NCI-H2171 treated with DMSO at 0.1 percent for 48 hours (cell line): ENCODE results near the gene TMEM271.
A peak's percentile ranks its signal among the peaks of the same experiment; 100 is the strongest.

Experiments
- DNase-seq: peaks from one replicate; lab custom pipeline; 2025; lab: John Stamatoyannopoulos, UW

TMEM271 gene, protein sequence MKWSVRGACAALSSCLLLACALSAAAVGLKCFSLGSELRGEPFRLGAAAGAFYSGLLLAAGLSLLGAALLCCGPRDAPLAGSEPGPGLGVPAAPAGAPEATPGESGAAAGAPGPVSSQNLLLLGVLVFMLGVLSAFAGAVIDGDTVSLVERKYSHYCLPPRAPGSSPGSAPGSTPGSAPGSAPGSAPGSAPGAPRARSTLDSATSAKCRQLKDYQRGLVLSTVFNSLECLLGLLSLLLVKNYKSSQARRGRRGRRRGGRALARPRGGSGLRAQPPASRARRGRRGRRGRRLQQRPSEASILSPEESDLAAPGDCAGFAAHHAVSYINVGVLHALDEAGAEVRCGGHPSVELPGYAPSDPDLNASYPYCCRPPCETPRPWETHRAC

DNA sequence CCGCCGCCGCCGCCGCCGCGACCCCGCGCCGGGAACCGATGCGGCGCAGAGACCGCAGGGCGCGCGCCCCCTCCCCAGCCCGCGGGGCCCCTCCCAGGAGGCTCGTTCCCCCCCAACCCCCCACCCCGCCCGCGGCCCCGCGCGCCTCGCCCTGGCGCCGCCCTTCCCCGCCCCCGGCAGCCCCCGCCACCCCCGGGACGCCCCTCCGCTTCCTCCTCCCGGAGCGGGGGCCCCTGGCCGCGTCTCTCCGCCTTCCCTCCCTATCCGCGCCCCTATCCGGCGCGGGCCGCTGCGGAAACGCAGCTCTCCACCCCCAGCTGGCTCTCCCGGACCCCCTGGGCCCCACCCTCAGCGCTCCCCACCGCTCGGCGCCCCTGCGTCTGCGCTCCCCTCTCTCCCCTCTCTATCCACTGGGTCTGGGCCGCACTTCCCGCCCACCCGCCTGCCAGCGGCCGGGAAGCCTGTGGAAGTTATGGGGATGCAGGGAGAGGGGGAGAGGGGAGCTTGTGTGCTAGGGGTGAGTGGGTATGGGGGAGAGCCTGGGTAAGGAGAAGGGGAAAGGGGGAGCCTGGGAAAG is at the start of gene TMEM271:
TMEM271 (minus strand) TSS at position 51 of the 577 bp plus-strand sequence. CDS start 233 bp downstream, outside the sequence.
- peak; percentile 10 for DNase-seq

DNA sequence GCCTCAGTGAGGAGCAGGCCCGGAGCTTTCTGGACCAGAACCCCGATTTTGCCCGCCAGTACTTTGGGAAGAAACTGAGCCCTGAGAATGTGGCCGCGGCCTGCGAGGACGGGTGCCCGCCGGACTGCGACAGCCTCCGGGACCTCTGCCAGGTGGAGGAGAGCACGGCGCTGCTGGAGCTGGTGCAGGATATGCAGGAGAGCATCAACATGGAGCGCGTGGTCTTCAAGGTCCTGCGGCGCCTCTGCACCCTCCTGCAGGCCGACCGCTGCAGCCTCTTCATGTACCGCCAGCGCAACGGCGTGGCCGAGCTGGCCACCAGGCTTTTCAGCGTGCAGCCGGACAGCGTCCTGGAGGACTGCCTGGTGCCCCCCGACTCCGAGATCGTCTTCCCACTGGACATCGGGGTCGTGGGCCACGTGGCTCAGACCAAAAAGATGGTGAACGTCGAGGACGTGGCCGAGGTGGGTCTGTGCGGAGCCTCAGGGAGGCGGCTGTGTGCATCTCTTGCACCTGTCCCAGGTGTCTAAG is 49.6 kb upstream of the TMEM271 start:
- no peak for DNase-seq

DNA sequence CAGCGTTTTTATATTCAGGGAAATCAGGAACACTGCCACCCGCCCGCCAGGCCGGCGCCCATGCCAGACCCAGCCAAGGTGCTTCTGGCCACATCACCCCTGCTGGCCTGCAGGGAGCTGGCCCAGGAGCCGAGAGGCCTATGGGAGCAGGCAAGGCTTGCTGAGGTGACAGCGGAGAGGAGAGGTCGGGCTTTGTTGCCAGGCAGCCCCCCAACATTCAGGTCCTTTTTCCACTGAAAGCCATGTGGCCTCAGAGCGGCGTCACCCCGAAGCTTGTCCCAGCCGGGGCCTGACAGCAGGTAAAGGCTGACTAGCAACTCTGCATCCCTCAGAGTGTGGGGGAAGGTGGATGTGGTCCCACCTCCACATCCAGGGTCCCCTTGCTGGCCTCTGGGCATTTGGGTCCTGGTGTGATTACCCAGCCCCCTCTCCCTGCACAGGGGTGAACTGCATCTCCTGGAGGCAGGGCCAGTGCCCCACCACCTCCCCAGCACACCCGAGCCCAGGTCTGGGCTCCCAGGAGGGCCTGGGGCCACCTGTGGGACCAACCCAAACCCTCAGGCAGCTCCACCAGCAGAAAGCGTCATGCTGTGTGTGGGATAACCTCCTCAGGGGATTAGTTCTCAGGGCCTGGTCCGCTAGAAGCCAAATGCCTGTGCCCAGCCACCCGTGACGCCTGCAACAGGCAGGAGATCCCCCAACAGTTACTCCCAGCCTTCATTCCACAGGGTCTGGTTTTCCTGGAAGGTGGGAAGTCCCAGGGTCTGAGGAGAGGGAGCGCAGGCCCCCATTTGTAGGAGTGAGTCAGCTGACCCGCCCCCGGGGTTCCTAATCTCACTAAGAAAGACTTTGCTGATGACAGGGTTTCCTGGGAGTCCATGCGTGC is 48.9 kb upstream of the TMEM271 start, which contains the start of gene PDE6B:
PDE6B (plus strand) TSS at position 869 of the 886 bp plus-strand sequence. CDS start 54 bp downstream, outside the sequence.
- no peak for DNase-seq

DNA sequence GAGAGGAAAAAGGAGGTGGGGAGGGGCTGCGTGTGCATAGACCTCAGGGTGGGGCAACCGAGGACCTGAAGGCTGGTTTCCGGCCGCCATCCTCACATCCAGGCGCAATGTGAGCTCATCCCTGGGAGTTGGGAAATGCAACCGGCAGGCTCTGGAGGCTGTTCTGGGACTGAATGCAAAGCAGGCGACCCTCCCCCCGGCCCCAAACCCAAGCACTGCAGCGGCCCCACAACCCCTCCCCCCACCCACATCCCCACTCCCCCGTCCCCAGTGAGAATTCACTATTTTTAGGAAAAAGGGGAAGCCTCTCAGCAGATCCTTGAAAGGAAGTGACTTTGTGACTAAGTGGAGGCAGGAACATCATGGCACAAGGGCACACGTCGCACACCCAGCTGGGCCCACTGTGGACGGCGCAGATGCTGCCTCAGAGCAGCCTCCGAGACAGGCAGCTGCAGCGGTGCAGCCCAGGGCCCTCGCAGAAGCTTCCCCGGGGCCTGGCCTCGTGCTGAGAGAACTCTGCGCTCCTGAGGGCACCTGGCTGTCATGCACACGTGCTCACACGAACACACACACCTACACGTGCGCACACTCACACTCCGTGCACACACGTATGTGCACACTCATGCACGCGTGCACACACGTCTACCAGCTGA is 47.9 kb upstream of the TMEM271 start:
- no peak for DNase-seq

DNA sequence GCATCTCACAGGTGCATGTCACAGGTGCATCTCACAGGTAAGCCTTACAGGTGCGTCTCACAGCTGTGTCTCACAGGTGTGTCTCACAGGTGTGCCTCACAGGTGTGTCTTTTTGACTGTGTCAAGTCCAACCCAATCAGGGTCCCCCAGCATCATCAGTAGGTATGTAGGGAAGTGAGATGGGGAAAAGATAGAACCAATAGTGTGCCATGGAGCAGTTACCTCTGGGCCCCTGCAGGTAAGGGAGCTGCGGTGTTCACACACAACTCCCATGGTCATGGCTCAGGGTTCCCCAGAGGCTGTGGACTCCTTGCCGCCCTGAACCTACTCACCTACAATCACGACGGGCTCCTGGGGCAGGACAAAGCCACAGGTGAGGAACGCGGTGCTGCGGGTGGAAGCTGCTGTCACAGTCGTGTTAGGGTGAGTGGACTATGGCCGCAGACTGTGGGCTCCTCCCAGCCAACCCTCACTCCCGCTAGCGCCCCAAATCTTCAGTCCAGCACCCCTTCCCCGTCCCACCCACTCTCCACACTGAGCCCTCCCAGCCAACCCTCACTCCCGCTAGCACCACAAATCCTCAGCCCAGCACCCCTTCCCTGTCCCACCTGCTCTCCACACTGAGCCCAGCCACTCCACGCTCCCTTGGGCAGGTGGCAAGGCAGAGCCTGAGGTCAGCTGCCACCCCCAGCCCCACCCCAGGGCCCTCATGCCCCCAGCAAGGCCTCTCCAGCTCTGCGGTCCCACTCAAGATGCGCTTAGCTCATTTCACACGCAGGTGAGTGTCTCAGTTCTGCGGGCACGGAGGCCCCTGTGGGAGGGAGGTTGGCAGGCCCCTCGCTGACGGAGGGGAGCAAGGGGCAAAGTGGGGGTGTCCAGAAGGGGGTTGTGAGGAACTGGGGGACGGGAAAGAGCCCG is 47.2 kb upstream of the TMEM271 start:
- DNase-seq, result no peak

DNA sequence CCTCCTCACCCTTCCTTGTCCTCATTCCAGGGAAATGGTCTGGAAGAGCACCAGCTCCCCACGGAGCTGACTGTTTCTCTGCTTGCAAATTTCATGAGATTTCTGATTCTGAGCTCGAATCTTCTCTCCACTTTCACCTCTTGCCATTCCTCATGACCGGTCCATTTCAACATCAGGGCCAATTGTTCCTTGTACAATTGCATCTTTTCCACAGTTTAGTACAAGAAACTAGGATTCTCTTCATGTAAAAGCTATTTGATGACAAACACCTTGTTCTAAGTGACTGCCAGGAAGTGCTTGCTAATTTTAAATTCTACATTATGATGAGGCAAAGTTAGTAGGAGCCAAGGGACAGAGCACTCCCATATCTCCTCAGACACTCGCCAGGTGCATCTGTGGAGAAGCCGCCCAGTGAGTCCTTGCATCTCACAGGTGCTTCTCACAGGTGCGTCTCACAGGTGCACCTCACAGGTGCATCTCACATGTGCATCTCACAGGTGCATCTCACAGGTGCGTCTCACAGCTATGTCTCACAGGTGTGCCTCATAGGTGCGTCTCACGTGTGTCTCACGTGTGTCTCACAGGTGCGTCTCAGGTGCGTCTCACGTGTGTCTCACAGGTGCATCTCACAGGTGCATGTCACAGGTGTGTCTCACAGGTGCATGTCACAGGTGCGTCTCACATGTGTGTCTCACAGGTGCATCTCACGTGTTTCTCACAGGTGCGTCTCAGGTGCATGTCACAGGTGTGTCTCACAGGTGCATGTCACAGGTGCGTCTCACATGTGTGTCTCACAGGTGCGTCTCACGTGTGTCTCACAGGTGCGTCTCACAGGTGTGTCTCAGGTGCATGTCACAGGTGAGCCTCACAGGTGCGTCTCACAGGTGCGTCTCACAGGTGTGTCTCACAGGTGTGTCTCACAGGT is 46.2 kb upstream of the TMEM271 start:
- no peak for DNase-seq

DNA sequence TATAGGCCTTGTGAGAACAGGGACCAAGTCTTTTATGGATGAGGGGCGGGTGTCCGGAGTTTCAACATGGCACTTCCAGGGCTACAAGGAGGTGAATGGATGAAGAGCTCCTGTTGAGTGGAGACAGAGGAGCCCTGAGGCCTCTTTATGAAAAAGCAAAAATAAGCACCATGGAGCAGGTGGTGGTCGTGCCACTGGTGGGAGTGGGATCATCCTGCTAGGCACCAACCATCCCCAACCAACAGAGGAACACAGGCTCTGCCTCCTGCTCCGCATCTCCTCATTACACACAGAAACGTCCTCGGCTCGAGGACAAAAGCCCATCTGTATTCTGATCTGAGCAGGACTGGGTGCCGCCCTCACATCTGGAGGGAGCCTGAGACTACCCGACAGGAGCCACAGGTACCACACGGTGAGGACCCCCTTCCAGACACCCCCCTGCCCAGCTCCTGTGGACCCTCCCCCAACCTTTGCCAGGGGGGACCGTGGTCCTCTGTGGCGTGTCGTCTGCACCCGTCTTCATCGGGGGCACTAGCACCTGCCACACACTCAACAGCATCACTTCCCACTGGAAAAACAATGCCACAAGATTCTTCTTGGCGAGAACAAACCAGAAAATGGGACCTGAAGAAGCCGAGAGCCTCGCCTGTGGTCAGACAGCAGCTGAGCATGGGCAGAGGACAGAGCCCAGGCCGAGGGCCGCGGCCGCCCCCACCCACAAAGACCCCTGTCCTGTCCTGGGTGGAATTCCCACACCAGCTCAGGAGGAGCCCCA is 45.4 kb upstream of the TMEM271 start:
- DNase-seq, result no peak

DNA sequence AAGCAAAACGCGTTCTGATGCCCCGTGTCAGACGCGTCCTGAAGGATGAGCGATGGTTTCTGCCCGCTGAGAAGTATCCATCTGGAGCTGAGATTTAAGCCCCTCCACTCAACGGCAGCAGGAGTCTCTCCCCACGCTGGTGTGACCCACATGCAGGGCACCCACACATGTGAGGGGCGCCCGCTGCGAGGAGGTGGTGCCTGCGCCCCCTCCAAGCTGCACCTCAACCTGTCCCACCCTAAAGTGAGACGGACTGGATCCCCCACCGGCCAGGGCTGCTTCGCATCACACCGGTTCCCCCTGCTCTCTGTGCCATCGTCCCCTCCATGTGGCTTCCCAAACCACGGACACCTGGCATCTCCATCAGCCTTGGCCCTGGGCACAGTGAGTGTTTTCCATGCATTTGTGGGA is 44.8 kb upstream of the TMEM271 start:
- no peak for DNase-seq

DNA sequence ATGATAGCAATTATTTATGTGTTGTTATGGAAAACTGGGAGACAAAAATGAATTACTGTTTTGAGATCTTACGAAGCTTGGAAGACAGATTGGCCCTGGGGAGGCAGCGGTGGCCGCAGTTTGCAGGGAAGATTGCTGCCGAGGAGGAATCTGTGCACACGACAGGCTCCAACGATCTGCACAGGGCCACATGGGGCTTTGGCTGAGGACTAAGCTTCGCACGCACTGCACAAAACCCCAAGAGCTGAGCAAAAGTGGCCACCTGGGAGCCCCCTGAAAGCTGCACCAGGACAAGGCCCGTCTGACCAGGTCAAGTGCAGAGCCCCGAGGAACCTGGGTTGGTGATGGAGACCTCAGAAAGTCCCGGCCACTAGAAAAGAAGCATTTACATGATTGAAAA is 44.1 kb upstream of the TMEM271 start:
- DNase-seq, result no peak

DNA sequence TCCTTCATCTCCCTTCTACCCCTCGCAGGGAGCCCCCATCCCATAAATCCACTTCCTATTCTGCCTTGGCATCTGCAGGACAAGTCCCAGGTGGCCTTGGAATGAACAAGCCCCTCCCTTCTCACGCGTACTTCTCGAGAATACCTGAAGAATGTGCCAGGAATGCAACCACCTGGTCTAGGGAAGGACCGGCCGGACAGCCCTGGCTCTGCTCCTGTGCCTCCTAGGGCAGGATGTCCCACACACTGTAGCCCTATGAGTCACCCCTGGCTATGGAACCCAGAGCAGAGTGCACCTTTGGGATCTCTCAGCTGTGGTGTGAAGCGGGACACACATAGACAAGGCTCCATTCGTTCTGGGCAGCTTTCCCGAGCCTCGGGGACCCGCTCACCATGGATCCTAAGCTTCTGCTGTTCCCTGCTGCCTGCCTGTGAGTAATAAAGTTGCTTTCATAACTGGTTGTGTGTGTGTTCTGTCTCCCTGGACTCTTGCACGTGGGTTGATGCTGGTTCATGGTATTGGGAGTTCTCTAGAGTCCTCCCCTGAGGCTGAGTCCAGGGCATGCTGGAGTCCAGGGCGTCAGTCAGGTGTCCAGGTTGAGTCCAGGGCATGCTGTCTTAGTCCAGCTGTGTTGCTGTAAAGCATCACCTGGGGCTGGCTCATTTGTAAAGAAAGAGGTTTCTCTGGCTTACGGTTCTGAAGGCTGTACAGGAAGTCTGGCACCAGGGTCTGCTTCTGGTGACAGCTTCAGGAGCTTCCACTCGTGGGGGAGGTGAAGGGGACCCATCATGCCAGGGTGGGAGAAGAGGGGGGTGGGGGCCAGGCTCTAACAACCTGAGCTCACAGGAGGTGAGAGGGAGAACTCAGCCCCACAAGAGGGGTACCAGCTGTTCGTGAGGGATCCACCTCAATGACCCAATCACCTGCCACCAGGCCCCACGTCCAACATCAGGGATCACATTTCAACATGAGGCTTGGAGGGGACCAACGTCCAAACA is 41.8 kb upstream of the TMEM271 start:
- DNase-seq, result no peak

DNA sequence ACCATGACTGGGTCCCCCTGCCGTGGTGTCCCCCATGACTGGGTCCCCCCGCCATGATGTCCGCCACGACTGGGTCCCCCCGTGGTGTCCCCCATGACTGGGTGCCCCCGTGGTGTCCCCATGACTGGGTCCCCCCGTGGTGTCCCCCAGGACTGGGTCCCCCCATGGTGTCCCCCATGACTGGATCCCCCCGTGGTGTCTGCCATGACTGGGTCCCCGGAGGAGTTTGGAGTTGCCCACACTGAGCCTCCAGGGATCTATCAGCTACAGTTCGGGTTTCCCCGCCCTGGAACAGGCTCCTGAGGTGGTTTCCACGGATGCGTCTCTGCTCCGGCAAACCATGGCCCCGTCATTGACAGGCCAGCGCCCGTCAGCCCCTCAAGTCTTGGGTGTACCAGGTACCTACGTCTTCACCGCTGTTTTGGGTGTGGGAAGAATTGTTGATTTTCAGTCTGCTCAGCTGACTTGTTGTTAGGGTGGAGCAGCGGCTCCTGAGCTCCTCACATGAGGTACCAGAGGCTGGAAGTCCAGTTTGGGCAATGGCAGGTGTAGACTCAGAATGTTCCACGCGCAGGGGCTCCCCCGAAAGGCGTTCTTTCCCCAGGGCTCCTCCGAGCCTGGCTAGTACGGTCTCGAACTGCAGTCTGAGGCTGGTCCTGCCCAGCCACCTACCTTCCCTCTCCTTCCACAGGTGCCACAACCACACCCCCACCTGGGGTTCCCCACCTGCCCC is 41.0 kb upstream of the TMEM271 start:
- DNase-seq, result no peak

DNA sequence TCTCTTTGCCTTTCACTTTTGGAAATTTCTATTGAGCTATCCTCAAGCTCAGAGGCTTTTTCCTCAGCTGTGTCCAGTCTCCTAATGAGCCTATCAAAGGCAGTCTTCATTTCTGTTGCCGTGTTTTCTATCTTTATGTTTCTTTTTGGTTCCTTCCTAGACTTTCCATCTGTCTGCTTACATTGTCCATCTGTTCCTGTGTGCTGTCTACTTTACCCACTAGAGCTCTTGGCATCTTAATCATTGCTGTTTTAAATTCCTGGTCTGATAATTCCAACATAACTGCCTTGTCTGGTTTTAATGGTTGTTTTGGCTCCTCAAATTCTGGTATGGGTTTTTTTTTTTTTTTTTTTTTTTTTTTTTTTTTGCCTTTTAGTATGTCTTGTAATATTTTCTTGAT is 40.0 kb upstream of the TMEM271 start:
- peak; percentile 19 for DNase-seq

DNA sequence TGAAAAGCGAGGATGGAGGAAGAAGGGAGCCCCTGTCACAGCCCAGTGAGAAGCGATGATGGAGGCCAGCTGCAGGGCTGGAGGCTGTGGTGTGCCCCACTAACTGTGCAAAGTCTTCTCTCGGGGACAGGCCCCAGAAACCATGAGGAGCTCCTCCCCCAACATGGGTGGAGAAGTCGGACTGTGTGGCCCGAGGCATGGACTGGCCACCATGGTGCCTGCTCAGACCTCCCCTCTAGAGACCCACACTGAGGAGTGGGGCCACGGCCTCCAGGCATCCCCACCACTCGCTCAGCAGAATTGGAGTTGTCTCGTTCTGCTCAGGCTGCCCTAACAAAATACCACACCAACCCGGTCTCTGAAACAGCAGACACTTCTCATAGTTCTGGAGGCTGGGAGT is 37.0 kb upstream of the TMEM271 start:
- DNase-seq, result no peak

DNA sequence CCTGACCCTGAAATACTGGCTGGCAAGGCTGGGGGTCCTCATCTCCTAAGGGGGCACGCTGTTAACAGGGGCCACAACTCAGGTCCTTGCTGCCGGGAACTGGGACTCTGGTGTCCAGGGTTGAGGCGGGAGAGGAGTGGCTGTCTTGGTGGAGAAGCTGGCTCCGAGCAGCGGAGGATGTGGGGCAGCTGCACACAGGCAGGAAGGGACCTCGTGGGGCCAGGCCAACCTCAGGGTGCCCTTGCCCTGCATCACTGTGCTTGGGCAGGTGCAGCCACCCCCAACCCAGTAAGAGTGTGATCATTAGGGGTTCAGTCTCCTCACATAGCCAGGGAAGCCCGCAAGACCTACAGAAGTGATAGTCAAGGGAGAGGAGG is 36.6 kb upstream of the TMEM271 start:
- DNase-seq, result no peak

DNA sequence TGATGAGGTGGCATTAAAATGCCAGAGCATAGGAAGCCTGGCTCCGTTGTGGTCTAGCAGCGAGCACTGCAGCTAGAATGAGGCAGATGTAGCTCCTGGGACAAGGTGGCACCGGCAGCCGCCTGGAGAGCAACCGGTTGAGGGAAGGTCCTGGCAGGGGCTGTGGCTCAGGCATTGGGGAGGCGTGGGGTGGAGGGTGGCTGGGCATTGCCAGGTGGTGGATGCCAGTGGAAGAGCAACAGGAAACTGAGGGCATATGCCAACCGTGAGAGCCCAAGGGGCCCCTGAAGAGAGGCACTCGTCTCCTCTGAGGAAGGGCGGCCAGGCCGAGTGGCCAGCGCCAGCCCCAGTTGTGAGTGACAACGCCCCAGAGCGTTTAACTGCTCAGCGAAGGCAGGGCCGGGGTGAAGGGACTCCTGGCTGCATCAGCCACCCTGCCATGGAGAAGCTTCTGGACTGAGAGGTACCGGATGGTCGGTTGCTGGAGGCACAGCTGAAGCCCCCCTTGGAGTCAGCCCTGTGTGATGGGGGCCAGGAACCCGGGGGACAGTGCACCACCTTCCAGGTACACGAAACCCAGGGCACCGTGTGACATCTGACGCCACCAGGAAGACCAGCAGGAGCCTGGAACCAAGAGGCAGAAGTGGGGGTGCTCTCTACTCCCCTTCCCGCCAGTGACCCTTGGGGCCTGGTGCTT is 36.1 kb upstream of the TMEM271 start:
- DNase-seq, result no peak
